T-helper 2 cell treated with Interferon-gamma antibody and Interleukin-4, amounts not matched to agents 5 μg/mL and 100 μg/mL, for 36 hours (primary cell): ENCODE data around the gene PTPRN2.

Experiments used
- DNase-seq: peaks from one replicate; pipeline ENCODE4 v3.0.0; 2021; ENCODE audit warnings: low spot score
- H3K27ac Mint-ChIP-seq: one replicate; pipeline ENCODE4 v1.8.0; 2021; ENCODE audit warnings: mild to moderate bottlenecking, mixed read lengths
- H3K27me3 Mint-ChIP-seq: one replicate; pipeline ENCODE4 v1.8.0; 2021; ENCODE audit warnings: low read depth, mixed read lengths
- H3K36me3 Mint-ChIP-seq: one replicate; pipeline ENCODE4 v1.8.0; 2021; ENCODE audit warnings: low read depth, mixed read lengths
- H3K4me1 Mint-ChIP-seq: one replicate; pipeline ENCODE4 v1.8.0; 2021; ENCODE audit warnings: low read depth, mixed read lengths
- H3K4me3 Mint-ChIP-seq: one replicate; pipeline ENCODE4 v1.8.0; 2022; ENCODE audit warnings: mild to moderate bottlenecking, moderate library complexity, mixed read lengths
- H3K9me3 Mint-ChIP-seq: one replicate; pipeline ENCODE4 v1.8.0; 2021; ENCODE audit warnings: mixed read lengths

PTPRN2 gene

DNA sequence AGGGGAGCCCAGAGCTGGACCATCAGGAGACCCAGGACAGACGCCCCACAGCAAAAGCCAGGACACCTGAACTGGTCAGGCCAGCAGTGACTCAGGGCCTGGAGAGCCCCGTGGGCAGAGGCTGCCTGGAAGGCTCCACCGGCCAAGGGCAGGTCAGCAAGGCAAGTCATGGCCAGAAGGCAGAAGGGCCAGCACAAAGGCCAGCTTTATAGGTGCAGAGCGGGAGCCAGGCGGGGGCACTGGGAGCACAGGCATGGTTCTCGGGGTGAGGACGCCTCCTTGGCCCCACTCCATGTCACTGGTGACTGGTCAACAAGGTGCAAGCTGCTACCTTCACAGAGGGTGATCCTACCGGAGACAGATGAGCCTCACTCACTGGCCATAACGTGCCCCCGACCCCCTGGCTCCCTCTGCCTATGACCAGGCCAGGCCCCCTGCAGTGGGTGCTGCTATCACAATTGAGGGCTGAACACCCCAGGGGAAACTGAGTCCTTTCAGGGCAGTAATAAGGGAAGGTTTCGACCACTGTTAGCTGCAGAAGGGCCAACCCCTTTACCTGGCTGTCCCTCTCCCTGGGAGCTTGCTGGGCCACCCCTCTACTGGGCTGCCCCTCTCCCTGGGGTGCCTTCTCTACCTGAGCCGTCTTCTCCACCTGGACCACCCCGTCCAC is 317.4 kb downstream of the PTPRN2 start:
- no peaks in the 10 kb centered on the region for H3K27me3 Mint-ChIP-seq
- H3K36me3 Mint-ChIP-seq, result no peaks in the 10 kb centered on the region
- DNase-seq, result no peak
- H3K9me3 Mint-ChIP-seq, result no peaks in the 10 kb centered on the region
- no peak overlapping the region for H3K27ac Mint-ChIP-seq
- H3K4me1 Mint-ChIP-seq, result no peaks in the 10 kb centered on the region
- H3K4me3 Mint-ChIP-seq, result no peak overlapping the region

DNA sequence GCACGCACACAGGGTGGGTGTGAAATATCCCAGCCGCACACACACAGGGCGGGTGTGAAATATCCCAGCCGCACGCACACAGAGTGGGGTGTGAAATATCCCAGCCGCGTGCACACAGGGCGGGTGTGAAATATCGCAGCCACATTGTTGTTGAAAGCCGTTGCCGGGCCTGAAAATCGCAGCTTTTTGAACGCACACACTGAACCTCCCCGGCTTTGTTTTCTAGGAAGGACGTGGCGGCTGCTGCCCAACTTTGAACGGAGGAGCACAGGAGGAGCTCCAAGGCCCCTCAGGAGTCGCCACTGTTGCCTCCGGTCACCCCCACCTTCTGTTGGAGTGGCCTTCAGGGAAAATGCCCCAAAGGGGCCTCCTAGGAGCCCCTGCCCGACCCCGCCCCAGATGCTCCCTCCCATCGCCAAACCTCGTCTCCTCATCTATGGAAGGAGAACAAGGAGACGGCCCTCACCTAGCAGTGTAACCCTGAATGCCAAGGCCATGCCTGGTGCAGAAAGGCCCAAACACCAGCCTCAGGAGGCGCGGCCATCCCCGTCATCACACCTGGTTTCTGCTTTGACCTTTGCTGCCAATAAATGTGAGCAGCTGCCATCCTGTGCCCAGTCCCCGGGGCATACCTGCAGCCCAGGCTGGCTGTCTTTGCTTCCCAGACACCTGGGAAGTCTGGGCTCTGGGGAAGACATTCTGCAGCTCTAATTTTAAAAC is 318.6 kb downstream of the PTPRN2 start:
- Mint-ChIP-seq H3K27ac (no peak overlapping the region), H3K27me3 (no peaks in the 10 kb centered on the region), H3K4me1 (no peaks in the 10 kb centered on the region), H3K4me3 (no peak overlapping the region), H3K36me3 (no peaks in the 10 kb centered on the region), H3K9me3 (no peaks in the 10 kb centered on the region)
- no peak for DNase-seq

DNA sequence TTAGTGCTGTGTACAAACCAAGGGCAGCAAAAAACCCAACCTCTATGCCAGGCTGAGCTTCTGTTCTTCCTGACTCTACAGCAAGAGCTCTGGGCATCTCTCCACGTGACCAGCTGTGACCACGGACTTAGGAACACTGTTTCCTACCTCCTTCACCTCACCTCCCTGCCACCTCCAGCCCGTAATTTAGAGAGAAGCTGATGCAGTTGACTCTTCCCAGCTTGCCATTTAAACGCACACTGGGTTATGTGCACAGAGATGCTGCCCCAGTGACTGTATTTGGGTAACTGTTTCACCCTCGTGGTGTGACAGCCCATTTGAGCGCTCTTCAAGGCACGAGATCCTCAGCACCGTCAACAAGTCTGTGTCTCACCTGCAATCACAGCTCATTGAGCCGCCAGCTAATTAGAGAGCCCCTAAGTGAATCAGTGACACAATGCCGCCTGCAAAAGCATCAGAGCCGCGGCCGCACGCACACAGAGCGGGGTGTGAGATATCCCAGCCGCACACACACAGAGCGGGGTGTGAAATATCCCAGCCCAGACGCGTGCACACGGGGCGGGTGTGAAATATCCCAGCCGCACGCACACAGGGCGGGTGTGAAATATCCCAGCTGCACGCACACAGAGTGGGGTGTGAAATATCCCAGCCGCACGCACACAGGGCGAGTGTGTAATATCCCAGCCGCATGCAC is 319.7 kb downstream of the PTPRN2 start:
- no peaks in the 10 kb centered on the region for H3K27me3 Mint-ChIP-seq
- no peaks in the 10 kb centered on the region for H3K9me3 Mint-ChIP-seq
- no peak overlapping the region for H3K4me3 Mint-ChIP-seq
- H3K36me3 Mint-ChIP-seq, result no peaks in the 10 kb centered on the region
- H3K27ac Mint-ChIP-seq, result no peak overlapping the region
- DNase-seq, result no peak
- H3K4me1 Mint-ChIP-seq, result no peaks in the 10 kb centered on the region

DNA sequence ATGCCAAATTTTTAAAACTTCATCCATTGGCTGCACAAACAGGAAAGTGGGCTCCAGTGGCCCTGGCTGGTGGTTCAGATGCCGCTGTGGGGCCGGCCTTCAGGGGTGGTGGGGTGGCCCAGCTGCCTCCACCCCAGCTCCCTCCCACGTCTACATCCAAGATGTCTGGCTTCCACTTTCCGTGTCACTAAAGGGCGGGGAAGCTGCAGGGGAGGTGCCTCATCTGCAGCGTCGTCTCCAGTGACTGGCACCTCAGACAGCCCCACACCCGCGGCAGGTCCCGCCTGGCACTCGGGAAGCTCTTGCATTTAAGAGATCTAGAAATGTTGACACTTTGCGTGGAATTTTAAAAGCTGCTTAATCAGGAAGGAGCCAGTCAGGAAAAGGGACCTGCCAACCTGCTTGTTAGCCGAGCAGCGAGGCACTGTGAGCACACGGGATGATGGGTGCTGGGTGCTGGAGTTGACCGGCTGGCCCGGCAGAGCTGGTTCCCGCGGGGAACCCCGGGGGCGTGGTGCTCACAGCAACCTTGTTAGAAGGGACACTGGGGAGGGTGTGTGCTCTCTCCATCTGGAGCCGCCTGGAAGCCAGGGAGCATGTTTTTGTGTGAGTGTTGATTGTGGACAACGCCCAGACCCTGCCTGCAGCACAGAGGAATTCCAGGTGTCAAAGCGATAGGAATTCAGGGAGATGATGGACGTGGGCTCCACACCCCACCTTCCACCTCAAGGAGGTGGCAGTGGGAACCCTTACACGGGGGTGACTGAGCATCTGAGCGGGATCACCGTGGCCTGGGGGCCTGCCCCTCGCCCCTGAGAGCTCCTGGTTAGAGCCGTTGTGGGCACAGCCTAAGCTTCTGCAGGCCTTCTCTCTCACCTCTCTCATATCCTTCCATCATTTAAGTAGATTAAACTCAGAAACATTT is 320.5 kb downstream of the PTPRN2 start:
- no peaks in the 10 kb centered on the region for H3K27me3 Mint-ChIP-seq
- H3K9me3 Mint-ChIP-seq, result no peaks in the 10 kb centered on the region
- H3K4me3 Mint-ChIP-seq, result no peak overlapping the region
- no peaks in the 10 kb centered on the region for H3K36me3 Mint-ChIP-seq
- H3K27ac Mint-ChIP-seq, result no peak overlapping the region
- no peaks in the 10 kb centered on the region for H3K4me1 Mint-ChIP-seq
- no peak for DNase-seq

DNA sequence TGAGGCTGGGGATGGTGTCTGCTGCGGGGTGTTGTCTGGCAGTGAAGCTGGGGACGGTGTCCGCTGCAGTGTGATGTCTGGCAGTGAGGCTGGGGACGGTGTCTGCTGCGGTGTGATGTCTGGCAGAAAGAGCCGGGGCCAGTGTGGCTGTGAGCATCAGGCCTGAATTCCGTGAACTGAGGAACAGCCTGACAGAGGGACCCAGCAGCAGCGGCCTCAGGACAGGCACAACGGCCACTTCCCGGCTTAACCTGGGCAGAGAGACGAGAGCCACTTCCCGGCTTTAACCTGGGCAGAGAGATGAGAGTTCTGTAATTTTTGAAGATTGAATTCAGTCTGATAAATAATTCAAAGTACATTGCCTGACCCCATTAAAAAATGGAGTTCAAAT is 321.2 kb downstream of the PTPRN2 start:
- Mint-ChIP-seq H3K4me1 (no peaks in the 10 kb centered on the region), H3K36me3 (no peaks in the 10 kb centered on the region), H3K27ac (no peak overlapping the region), H3K4me3 (no peak overlapping the region), H3K9me3 (no peaks in the 10 kb centered on the region), H3K27me3 (no peaks in the 10 kb centered on the region)
- no peak for DNase-seq

DNA sequence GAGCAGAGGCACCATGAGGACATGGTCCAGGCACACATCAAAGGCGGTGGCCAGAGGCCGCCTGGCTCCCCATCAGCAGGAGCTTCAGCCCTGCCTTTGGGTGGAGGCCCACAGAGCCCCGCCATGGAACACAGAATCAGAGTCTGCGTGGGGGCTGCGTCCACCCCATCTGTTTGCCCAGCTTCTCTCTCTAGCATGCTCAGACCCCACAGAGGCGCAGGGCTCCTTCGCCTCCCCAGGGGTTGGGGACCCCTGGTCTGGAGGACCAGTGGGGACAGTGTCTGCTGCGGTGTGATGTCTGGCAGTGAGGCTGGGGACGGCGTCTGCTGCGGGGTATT is 321.9 kb downstream of the PTPRN2 start:
- no peak overlapping the region for H3K4me3 Mint-ChIP-seq
- no peak for DNase-seq
- H3K4me1 Mint-ChIP-seq, result no peaks in the 10 kb centered on the region
- no peaks in the 10 kb centered on the region for H3K27me3 Mint-ChIP-seq
- no peak overlapping the region for H3K27ac Mint-ChIP-seq
- no peaks in the 10 kb centered on the region for H3K36me3 Mint-ChIP-seq
- peaks cover 3% of the 10 kb centered on the region for H3K9me3 Mint-ChIP-seq

DNA sequence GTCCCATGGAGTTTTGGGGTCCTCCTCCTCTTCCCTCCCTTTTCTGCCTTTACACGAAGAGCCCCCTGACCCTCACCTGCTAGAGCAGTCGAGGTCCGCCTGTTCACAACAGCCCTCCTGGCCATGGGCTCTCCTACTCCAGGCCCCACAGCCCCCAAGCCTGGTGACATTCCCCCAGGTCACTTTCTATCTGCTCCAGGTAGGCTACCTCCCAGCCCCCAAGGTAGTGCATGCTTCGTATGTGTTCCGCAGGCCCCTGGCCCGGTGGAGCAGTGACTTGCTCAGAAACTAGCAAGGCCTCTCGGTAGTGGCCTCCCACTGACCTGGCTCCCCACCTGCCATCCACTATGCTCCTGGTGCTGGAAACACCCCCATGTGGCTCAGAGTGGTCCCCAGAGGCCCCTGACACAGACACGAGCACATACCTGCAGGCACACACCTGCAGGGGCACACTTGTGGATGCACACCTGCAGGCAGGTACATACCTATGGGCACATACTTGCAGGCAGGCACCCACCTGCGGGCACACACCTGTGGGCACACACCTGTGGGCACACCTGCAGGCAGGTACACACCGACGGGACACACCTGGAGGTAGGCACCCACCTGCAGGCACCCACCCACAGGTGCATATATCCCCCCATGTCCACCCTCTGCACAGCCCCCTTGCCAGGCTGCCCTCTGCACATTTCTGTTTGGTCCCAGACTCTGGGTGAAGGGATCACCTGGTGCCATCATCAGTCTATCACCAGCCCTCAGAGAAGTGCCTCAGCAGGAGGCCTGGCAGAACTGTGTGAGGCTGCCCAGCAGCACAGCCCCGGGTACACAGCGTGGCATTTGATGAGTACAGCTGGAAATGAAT is 322.5 kb downstream of the PTPRN2 start:
- no peaks in the 10 kb centered on the region for H3K4me1 Mint-ChIP-seq
- peaks cover 9% of the 10 kb centered on the region for H3K9me3 Mint-ChIP-seq
- H3K27me3 Mint-ChIP-seq, result no peaks in the 10 kb centered on the region
- no peaks in the 10 kb centered on the region for H3K36me3 Mint-ChIP-seq
- no peak for DNase-seq
- no peak overlapping the region for H3K4me3 Mint-ChIP-seq
- no peak overlapping the region for H3K27ac Mint-ChIP-seq

DNA sequence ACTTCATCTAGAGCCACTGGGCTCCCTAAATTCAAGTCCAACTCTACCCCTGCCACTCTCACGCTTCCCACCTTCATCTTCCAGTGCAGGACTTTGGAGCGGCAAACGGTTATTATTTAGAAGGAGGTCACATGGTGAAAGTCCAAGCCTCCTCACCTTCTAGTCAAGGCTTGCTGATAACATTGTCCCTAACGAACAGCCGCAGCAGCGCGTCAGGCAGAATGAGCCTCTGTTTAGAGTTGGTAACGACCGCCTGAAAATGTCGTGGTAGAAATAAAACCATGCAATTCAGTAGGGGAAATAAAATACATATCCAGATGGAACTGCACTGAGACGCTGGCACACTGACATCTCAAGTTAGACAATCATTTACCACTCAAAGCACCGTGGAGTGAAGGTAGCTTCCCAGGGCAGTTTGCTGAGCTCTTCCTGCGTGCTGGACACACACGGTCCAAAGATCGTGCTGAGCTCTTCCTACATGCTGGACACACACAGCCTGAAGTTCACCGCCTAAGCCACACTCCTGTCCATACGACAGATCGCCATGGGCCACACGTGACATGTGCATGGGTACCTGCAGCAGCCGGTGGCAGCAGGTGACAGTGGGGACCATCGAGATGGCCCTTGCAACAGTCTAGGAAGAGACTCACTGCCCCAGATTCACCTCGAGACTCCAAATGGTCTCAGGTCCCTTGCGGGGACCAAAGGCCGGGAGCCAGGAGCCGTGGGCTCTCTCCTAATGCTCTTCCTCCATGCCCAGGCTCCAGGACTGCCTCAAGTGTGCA is 323.5 kb downstream of the PTPRN2 start:
- Mint-ChIP-seq H3K27me3 (no peaks in the 10 kb centered on the region), H3K27ac (no peak overlapping the region), H3K4me1 (no peaks in the 10 kb centered on the region), H3K4me3 (no peak overlapping the region), H3K9me3 (peaks cover 12% of the 10 kb centered on the region), H3K36me3 (no peaks in the 10 kb centered on the region)
- DNase-seq, result no peak

DNA sequence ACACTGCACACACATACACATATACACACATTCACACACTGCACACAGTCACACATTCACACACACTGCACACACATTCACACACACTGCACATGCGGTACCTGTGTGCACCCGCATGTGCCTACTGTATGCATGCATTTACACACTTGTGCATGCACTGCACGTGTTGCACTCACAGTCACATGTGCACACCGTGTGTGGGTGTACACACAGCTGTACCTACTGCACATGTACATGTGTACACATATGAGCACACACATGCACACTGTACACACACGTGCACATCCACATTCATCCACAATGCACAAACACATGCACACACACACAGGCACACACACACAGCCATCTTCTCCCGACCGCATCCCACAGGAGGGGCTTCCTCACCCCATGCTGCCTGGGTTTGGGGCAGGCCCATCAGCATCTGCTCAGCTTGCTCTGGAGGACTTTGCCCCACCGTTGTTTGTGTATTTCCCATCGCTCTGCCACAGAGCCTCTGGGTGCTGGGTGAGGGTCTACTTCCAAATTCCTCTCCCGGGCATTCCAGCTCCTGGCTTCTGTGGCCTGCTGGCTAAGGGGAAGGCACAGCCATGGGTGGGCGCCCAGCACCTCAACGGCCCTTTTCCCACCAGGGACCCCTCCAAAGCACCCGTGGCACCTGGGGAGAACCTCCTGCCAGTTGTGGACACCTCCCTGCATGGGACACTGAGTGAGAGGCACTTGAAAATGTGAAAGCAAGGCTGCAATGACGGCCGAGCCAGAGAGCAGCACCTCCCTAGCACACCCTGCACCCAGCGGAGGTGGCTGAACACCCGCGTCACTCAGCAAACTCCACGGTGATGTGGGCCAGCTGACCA is 324.3 kb downstream of the PTPRN2 start:
- no peak for DNase-seq
- Mint-ChIP-seq H3K4me1 (no peaks in the 10 kb centered on the region), H3K27me3 (no peaks in the 10 kb centered on the region), H3K9me3 (peaks cover 14% of the 10 kb centered on the region), H3K4me3 (no peak overlapping the region), H3K36me3 (no peaks in the 10 kb centered on the region), H3K27ac (no peak overlapping the region)

DNA sequence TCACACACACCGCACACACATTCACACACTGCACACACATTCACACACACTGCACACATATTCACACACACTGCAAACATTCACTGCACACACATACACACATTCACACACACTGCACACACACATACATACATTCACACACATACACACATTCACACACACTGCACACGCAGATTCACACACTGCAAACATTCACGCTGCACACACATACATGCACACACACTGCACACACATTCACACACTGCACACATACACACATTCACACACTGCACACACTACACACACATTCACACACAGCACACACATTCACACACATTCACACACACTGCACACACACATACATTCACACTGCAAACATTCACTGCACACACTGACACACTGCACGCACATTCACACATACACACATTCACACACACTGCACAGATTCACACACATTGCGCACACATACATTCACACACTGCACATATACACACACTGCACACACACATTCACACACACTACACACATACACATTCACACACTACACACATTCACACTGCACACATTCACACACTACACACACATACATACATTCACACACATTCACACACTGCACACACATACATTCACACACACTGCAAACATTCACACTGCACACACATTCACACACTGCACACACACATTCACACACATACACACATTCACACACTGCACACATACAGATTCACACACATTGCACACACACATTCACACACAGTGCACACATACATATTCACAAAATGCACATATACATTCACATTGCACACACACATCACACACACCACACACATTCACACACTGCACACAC is 325.1 kb downstream of the PTPRN2 start:
- no peak overlapping the region for H3K4me3 Mint-ChIP-seq

DNA sequence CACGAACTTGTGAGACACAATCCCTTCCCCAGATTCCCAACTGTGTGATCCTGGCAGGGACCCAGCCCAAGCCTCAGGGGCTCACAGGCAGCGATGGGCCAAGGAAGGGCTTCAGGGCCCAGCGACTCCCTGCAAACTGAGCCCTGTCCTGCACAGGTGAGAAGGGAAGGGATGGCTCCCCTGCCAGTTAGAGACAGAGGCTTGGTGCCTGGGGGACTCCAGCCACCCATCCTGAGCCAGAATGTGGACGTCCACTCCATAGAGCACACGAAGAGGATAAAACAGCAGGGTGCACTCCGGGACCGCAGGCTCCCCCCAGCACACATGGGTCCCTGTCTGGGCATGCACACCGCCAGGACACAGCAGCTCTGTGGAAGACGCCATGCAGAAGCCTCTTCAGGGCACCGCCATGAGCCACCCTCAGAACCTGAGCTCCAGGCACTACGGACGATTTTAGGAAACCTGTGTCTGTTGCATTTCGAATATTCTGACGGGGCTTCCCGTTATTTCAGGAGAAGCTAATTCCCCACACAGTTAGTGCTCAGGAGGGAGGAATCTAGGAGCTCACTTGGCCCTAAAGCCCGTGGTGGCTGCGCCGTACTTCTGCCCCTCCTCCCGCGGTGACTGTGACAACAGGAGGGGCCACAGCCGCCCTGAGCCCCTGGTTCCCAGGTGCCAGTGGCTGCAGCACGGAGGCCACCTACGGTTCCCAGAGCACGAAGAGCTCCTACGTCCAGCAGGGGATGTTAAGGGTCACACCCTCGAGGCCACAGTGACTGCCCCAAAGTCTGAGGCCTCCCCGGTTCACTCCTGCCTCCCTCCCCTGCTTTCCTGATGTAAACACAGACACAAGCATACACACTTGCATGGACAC is 326.0 kb downstream of the PTPRN2 start:
- Mint-ChIP-seq H3K4me3 (no peak overlapping the region), H3K27me3 (no peaks in the 10 kb centered on the region), H3K36me3 (no peaks in the 10 kb centered on the region), H3K27ac (no peak overlapping the region), H3K4me1 (no peaks in the 10 kb centered on the region), H3K9me3 (peaks cover 17% of the 10 kb centered on the region)
- no peak for DNase-seq

More for the DNA sequence above, 325.1 kb downstream of the PTPRN2 start:
- H3K27me3 Mint-ChIP-seq, result no peaks in the 10 kb centered on the region
- DNase-seq, result no peak
- no peaks in the 10 kb centered on the region for H3K36me3 Mint-ChIP-seq
- peaks cover 17% of the 10 kb centered on the region for H3K9me3 Mint-ChIP-seq
- H3K4me1 Mint-ChIP-seq, result no peaks in the 10 kb centered on the region
- H3K27ac Mint-ChIP-seq, result no peak overlapping the region
